ENCODE results near the gene ATP11B. TPM values are rescaled to one million over a fixed set of nuclear protein-coding genes. Genes with fewer than 3 reads are reported as not detected.

Gene ATP11B
- total RNA-seq, 2 donors from 2014 or later: 68.8 to 68.9 TPM

DNA sequence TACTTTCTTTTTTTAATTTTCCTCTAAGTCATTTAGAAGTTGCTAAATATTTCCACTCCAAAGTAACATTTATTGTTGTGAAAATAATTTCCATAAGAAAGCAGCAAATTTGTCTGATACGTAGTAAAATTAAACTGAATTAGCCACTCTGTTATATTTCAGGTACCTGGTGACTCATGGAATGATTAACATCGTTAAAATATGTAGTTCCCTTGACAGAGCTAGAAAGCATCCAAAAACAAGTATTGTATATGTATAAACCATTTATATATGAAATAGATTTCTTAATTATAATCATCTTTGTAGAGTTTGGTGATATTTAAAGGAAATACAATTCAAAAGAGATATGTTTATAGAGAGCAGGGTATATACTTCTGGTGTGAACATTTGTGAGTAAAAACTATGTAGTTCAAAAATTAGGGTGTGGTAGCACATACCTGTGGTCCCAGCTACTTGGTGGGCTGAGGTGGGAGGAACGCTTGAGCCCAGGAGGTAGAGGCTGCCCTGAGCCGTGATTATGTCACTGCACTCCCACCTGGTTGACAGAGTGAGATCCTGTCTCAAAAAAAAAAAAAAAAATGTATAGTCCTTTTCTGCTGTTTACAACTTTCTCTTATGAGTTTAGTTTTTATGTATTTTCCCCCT is 36.6 kb downstream of the ATP11B start:
- peaks cover 0 to 4% of the 10 kb centered on the region in 2 donors for H3K4me1 ChIP-seq (ENCODE audit: control insufficient read depth in 1 of 2, low read depth in 2 of 2)
- H3K27me3 ChIP-seq (replicated peaks; ENCODE audit: insufficient read depth): no peaks in the 10 kb centered on the region
- H3K4me3 ChIP-seq: no peak overlapping the region
- H3K9me3 ChIP-seq: no peaks in the 10 kb centered on the region
- H3K36me3 ChIP-seq: peaks cover 8% of the 10 kb centered on the region
- H3K27ac ChIP-seq: no peak overlapping the region
- TF ChIP-seq, protein P1, sequence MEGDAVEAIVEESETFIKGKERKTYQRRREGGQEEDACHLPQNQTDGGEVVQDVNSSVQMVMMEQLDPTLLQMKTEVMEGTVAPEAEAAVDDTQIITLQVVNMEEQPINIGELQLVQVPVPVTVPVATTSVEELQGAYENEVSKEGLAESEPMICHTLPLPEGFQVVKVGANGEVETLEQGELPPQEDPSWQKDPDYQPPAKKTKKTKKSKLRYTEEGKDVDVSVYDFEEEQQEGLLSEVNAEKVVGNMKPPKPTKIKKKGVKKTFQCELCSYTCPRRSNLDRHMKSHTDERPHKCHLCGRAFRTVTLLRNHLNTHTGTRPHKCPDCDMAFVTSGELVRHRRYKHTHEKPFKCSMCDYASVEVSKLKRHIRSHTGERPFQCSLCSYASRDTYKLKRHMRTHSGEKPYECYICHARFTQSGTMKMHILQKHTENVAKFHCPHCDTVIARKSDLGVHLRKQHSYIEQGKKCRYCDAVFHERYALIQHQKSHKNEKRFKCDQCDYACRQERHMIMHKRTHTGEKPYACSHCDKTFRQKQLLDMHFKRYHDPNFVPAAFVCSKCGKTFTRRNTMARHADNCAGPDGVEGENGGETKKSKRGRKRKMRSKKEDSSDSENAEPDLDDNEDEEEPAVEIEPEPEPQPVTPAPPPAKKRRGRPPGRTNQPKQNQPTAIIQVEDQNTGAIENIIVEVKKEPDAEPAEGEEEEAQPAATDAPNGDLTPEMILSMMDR (IDR thresholded peaks at IDR 0.05): no peak
- no peak for ATAC-seq (ENCODE audit: insufficient number of reproducible peaks, low FRiP score, low read depth)
- DNase-seq (ENCODE audit: low spot score): no peak

DNA sequence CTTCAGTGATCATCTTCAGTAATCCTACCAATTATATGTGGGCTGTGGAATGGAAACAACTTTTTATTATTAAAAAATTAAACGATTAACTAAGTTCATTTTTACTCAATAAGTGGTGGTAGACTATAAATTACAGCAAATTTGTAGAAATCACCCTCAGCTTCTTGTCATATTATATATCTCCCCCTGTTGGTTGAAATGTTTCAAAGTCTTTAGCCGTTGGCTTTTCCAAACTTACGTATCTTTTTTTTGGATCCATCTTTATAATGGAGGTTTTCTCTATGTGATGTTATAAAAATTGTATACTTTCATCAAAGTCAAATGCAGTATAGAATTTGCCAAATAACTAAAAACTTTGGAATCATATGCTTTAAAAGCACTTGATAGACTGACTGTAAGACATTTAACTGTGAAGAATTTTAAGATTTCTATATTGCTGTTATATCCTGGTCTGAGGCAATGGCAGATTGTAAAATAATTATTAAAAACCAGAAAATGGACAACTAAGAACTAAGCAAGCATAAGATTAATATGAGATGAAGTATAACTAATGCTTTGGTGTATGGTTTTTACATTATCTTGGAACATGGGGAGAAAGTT is 44.7 kb downstream of the ATP11B start:
- no peak for DNase-seq (ENCODE audit: low spot score)
- Histone ChIP-seq H3K27me3 (replicated peaks; ENCODE audit: insufficient read depth) (no peaks in the 10 kb centered on the region), H3K4me3 (no peak overlapping the region), H3K9me3 (no peaks in the 10 kb centered on the region), H3K4me1 (ENCODE audit: control insufficient read depth in 1 of 2, low read depth in 2 of 2) (peaks cover 0 to 6% of the 10 kb centered on the region in 2 donors), H3K36me3 (peaks cover 4% of the 10 kb centered on the region), H3K27ac (no peak overlapping the region)
- ATAC-seq (ENCODE audit: insufficient number of reproducible peaks, low FRiP score, low read depth): no peak
- TF ChIP-seq, protein P1 (IDR thresholded peaks at IDR 0.05): peak; percentile 38

DNA sequence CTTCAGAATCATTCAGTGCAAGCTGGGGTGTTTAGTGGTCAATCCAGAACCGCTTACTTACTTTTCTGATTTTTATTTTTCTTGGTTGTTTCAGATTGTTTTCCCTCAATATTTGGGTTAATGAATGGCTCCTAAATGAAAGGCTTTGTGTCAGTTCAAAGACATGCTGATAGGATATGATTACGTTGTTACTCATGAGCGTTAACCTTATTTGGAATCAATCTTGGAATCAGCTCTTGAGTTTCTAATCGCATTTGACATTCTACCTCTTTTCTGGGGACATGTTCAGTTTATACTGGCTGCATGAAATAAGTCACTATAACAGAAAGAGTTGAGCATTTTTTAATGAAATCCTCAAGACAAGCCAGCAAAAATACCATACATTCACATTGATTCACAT is 50.2 kb downstream of the ATP11B start:
- Histone ChIP-seq H3K27ac (no peak overlapping the region), H3K36me3 (peaks cover 12% of the 10 kb centered on the region), H3K4me3 (no peak overlapping the region), H3K4me1 (ENCODE audit: control insufficient read depth in 1 of 2, low read depth in 2 of 2) (peaks cover 0 to 14% of the 10 kb centered on the region in 2 donors), H3K27me3 (replicated peaks; ENCODE audit: insufficient read depth) (no peaks in the 10 kb centered on the region), H3K9me3 (no peaks in the 10 kb centered on the region)
- no peak for ATAC-seq (ENCODE audit: insufficient number of reproducible peaks, low FRiP score, low read depth)
- TF ChIP-seq, protein P1 (IDR thresholded peaks at IDR 0.05): no peak
- DNase-seq (ENCODE audit: low spot score): no peak

DNA sequence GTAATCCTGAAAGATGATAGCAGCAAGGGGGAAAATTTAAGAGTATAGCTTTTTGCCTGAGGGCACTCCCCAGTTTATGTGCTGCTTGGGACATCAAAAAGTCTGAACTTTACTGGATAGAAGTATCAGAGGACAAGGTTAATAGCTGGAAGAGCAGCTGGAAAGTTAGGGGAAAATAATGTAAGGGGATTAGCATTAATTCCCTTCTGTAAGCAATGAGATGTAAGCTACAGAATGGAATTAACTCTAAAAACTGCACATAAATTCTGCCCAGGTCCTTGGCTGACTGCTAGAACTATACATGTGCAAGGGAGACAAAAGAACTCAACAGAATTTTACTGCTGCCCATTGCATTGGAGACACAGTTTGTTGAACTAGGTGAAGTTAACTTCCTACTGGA is 55.6 kb downstream of the ATP11B start:
- Histone ChIP-seq H3K27ac (no peak overlapping the region), H3K4me3 (no peak overlapping the region), H3K27me3 (replicated peaks; ENCODE audit: insufficient read depth) (no peaks in the 10 kb centered on the region), H3K36me3 (peaks cover 28% of the 10 kb centered on the region), H3K4me1 (ENCODE audit: control insufficient read depth in 1 of 2, low read depth in 2 of 2) (no peaks in the 10 kb centered on the region), H3K9me3 (no peaks in the 10 kb centered on the region)
- ATAC-seq (ENCODE audit: insufficient number of reproducible peaks, low FRiP score, low read depth) (no peak), DNase-seq (ENCODE audit: low spot score) (no peak)
- TF ChIP-seq, protein P1 (IDR thresholded peaks at IDR 0.05): no peak

DNA sequence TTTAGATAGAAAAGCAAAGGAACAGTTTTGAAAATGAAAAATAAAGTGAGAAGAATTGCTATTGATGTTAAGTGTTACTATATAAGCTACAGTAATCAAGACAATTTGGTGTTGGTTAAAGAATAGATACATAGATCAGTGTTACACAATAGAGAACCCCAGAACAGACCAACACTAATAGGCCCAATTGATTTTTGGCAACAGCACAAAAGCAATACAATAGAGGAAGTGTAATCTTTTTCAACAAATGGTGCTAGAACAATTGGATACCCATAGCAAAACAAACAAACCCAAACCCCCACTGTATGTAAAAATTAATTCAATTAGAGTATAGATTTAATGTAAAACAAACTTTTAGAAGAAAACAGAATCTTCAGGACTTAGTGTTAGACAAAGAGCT is 61.8 kb downstream of the ATP11B start:
- ATAC-seq (ENCODE audit: insufficient number of reproducible peaks, low FRiP score, low read depth) (no peak), DNase-seq (ENCODE audit: low spot score) (no peak)
- TF ChIP-seq, protein P1 (IDR thresholded peaks at IDR 0.05): no peak
- Histone ChIP-seq H3K4me1 (ENCODE audit: control insufficient read depth in 1 of 2, low read depth in 2 of 2) (no peaks in the 10 kb centered on the region), H3K27me3 (replicated peaks; ENCODE audit: insufficient read depth) (no peaks in the 10 kb centered on the region), H3K27ac (no peak overlapping the region), H3K36me3 (peaks cover 13% of the 10 kb centered on the region), H3K4me3 (no peak overlapping the region), H3K9me3 (no peaks in the 10 kb centered on the region)

All from thoracic aorta (tissue), 2 donors.